Stimulated activated effector memory CD8-positive, alpha-beta T cell treated with anti-CD3 and anti-CD28 coated beads, Interleukin-12 subunit alpha, Interleukin-12 subunit beta, amount 100 ng/mL, for 72 hours (primary cell): ENCODE results near the gene PLCB3.
A peak's percentile ranks its signal among the peaks of the same experiment; 100 is the strongest.

Experiments
- ATAC-seq: fragments of 150-1000 bp; cut with Tn5 transposase; 2 replicates; pipeline ENCODE4 v1.10.0; 2021
- DNase-seq, 2 donors: peaks; one replicate each; pipeline ENCODE4 v3.0.0; 2021 to 2022; ENCODE audit warnings: low spot score in 2 of 2
- H3K27ac Mint-ChIP-seq: one replicate; pipeline ENCODE4 v1.8.0; 2022; ENCODE audit warnings: mild to moderate bottlenecking, mixed read lengths
- H3K36me3 Mint-ChIP-seq: one replicate; pipeline ENCODE4 v1.8.0; 2022; ENCODE audit warnings: mild to moderate bottlenecking, mixed read lengths
- H3K4me1 Mint-ChIP-seq: one replicate; pipeline ENCODE4 v1.8.0; 2022; ENCODE audit warnings: mixed read lengths
- H3K4me3 Mint-ChIP-seq: one replicate; pipeline ENCODE4 v1.8.0; 2022; ENCODE audit warnings: mild to moderate bottlenecking, mixed read lengths
- H3K9me3 Mint-ChIP-seq: one replicate; pipeline ENCODE4 v1.8.0; 2022; ENCODE audit warnings: mixed read lengths

PLCB3 gene

DNA sequence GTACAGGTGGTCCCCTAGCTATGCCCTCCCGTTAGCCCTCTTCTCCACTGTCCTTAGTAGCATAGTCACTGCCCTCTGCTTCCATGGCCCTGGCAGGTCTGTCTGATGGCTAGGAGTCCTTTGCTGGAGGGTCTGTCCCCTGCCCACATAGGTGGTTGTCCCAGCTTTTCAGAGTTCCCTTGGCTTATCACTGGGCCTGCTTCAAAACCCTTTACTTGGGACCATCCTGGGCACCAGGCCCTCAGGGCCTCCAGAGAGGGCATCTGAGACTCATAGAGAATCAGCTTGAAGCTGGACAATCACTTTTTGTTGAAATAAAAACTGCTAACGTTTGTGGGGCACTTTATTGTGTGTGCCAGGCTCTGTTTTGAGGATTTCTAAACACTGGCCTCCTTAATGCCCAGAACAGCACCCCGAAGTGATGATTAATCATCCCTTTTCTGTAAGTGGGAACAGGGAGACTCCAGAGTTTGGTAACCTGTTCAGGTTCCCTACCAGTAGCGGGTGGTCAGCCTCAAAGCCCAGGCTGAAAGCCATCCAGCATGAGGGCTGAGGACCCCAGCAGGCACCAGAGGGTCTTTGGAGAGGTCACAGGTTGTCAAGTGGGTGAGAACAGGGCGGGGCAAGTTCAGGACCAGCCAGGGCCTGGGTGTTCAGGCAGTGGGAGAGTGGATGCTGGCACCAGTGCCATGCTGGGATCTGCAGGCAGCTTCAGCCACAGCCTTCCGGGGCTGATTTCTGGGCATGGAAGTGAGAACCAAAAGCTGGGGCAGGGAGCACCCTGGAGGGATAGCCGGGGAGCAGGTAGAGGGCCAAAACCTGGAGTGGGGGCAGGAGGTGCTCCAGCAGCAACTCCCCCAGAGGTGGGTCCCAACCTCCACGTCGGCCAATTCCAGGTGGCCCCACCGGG, 39.3 kb downstream of the PLCB3 start:
- Mint-ChIP-seq H3K36me3 (peaks cover 14% of the 10 kb centered on the region), H3K27ac (no peak overlapping the region), H3K4me3 (peak overlapping the region; percentile 71), H3K4me1 (peaks cover 21% of the 10 kb centered on the region), H3K9me3 (no peaks in the 10 kb centered on the region)
- DNase-seq, result no peak
- no peak for ATAC-seq

DNA sequence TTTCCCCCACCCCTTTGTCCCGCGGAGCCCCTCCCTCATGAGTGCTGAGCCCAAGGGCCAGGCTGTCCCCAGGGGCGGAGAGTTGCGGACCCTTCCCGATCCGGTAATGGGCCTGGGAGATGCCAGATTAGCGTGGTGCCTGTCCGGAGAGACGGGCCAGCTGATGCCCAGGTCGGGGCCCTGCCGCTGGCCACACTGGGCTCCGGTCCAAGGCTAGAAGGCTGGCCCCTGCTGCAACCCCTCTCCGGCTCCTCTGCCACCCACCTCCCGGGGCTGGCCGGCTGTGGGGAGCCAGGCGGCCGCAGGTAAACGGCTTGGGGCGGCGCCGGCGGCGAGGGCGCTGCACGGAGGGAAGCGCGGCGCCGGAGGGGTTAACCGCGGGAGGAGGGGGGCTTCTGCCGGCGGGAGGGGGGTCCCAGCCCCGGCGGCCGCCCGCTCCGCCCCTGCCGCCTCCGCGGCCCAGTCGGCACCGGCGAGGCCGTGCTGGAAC, 40.0 kb downstream of the PLCB3 start, which contains the start of gene KCNK4:
Gene KCNK4 (plus strand): TSS at position 41 of the 490 bp plus-strand sequence. CDS start 1,717 bp downstream, outside the sequence.
- DNase-seq (no peak), ATAC-seq (no peak)
- H3K36me3 Mint-ChIP-seq, result peaks cover 11% of the 10 kb centered on the region
- peak within 1 kb of the TSS; percentile 71 for H3K4me3 Mint-ChIP-seq
- peaks cover 19% of the 10 kb centered on the region for H3K4me1 Mint-ChIP-seq
- H3K9me3 Mint-ChIP-seq, result no peaks in the 10 kb centered on the region
- H3K27ac Mint-ChIP-seq, result no peak within 1 kb of the TSS

DNA sequence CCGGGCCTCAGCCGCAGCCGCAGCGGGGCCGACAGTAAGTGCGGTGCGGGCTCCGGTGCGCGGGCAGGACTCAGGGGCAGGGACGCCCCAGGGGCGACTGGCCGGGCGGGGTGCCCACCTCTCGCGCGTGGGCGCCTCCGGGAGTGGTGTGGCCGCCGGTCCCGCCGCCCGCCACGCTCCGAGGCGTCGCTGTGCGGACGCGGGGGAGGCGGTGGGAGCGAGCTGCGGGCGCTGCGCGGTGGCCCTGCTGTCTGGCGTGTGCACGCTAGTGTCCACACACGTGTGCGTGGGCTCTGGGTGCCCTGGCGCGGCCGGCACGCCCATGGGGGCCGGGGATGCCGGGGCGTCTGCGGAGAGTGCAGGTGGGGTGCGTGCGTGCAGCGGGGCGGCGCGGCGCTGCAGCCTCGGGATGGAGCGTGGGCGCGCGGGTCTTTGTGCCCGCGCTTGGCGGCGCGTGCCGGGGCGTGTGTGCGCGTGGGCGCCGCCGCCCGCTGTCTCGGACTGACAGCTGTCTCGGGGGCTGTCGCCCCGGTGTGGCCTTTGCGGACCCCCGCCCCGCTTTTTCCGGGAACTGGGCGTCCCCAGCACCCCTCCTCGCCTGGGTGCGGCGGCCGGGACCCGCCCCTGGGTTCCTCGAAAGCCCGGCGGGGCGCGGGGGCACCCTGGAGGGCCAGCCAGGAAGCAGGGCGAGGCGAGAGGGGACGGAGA, 40.6 kb downstream of the PLCB3 start:
- DNase-seq, result no peak
- peaks cover 6% of the 10 kb centered on the region for H3K36me3 Mint-ChIP-seq
- H3K27ac Mint-ChIP-seq, result no peak overlapping the region
- peak; percentile 44 for ATAC-seq
- H3K4me3 Mint-ChIP-seq, result peak overlapping the region; percentile 64
- no peaks in the 10 kb centered on the region for H3K9me3 Mint-ChIP-seq
- peaks cover 13% of the 10 kb centered on the region for H3K4me1 Mint-ChIP-seq

DNA sequence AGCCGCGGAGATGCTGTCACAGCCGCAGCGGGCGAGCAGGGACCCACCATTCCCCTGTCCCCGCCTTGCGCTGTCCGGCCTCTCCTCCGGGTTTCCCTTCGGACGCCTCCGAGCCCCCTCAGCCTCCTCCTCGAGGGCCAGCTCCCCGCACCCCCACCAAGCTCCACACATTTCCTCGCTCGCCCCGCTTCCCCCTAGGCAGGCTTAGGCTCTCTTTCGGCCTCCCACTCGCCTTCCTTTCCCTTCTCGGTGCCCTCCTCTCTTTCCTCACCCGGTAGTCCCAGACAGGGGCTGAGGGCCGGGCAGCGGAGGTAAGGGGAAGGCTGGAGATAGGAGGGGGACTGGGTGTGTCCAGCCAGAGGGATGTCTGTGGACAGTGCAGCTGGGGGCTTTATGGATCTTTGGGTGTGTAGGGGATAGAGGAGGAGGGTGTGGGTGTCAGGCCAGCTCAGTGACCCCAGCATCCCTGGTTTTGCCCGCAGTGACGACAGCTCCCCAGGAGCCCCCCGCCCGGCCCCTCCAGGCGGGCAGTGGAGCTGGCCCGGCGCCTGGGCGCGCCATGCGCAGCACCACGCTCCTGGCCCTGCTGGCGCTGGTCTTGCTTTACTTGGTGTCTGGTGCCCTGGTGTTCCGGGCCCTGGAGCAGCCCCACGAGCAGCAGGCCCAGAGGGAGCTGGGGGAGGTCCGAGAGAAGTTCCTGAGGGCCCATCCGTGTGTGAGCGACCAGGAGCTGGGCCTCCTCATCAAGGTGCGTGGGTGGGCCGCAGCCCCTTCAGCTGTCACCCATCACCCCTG, 41.3 kb downstream of the PLCB3 start:
- DNase-seq, result no peak
- Mint-ChIP-seq H3K27ac (no peak overlapping the region), H3K4me3 (peak overlapping the region; percentile 64)

DNA sequence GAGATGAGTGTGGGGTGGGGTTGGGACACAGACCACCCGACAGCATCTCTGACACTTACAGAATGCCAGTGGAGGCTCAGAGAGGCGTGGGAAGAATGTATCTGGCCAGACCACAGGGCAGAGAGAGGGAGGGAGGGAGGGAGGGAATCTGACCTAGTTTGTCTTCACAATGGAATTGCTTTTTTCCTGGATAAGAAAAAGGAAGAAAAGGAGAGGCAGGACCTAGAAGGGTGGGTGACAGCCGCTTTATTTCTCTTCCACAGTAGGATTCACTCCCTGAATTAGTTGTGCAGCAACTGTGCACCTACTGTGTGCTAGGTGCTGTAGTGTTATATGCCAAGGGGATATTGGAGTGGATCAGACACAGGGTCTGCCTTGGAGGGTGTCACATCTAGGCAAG, 43.4 kb downstream of the PLCB3 start:
- H3K4me1 Mint-ChIP-seq, result peaks cover 26% of the 10 kb centered on the region
- no peak overlapping the region for H3K27ac Mint-ChIP-seq
- no peaks in the 10 kb centered on the region for H3K9me3 Mint-ChIP-seq
- peaks cover 5% of the 10 kb centered on the region for H3K36me3 Mint-ChIP-seq
- DNase-seq, result no peak
- H3K4me3 Mint-ChIP-seq, result no peak overlapping the region
- no peak for ATAC-seq

More for the DNA sequence above, 41.3 kb downstream of the PLCB3 start:
- Mint-ChIP-seq H3K36me3 (peaks cover 5% of the 10 kb centered on the region), H3K4me1 (peaks cover 16% of the 10 kb centered on the region), H3K9me3 (no peaks in the 10 kb centered on the region)
- peak; percentile 9 for ATAC-seq

DNA sequence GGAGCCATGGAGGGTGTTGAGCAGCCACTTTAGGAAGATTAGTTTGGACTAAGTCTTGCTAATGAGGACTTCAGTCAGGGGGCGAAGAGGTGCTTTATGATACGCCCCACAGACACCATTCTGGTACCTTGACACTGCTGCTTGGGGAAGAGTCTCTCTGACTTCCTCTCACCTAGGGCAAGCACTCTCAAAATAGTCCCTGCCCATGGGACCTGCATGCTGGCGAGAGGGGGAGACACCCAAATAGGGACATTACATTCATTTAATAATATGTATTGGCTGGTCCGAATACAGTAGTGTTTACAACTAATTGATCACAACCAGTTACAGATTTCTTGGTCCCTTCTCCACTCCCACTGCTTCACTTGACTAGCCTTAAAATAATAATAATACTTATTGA, 44.4 kb downstream of the PLCB3 start:
- Mint-ChIP-seq H3K4me3 (no peak overlapping the region), H3K36me3 (peaks cover 2% of the 10 kb centered on the region), H3K27ac (no peak overlapping the region), H3K9me3 (no peaks in the 10 kb centered on the region), H3K4me1 (peaks cover 33% of the 10 kb centered on the region)
- ATAC-seq, result no peak
- no peak for DNase-seq

DNA sequence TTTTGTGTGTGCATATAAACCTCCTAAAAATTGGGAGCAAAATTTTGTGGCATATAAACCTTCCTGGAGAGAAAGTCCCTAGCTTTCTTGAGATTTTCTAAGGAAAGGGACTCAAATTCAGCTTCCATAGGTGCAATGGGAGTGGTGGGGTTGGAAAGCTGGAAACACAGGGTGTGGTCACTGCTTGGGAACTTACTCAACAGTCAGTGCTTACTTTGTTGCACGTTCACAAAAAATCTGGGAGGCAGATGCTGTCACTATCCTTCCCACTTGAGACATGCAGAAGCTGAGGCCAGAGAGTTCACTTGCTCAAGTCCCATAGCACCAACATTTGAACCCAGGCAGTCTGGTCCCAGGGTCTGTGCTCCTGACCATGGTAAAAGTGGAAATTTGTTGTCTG, 44.9 kb downstream of the PLCB3 start:
- Mint-ChIP-seq H3K4me3 (no peak overlapping the region), H3K4me1 (peaks cover 32% of the 10 kb centered on the region)

DNA sequence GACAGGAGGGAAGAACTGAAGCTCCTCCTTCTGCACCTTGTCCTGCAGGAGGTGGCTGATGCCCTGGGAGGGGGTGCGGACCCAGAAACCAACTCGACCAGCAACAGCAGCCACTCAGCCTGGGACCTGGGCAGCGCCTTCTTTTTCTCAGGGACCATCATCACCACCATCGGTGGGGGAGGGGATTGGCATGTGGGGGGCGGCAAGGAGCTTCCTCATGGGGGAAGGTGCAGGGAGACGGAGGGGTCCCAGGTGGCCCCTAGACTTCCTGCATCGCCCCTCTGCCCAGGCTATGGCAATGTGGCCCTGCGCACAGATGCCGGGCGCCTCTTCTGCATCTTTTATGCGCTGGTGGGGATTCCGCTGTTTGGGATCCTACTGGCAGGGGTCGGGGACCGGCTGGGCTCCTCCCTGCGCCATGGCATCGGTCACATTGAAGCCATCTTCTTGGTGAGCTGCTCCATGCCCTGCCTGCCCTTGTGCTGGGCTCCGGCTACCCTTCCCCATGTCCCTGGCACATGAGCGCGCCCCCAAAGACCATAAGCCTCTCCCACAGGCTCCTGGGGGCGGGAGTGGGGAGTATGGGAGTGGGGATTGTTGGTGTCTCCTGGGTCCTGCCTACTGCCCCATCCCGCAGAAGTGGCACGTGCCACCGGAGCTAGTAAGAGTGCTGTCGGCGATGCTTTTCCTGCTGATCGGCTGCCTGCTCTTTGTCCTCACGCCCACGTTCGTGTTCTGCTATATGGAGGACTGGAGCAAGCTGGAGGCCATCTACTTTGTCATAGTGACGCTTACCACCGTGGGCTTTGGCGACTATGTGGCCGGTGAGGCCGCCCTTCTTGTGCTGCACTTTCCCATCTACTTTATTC, 45.7 kb downstream of the PLCB3 start:
- ATAC-seq, result no peak
- Mint-ChIP-seq H3K36me3 (no peaks in the 10 kb centered on the region), H3K9me3 (no peaks in the 10 kb centered on the region), H3K4me1 (peaks cover 32% of the 10 kb centered on the region), H3K4me3 (no peak overlapping the region), H3K27ac (no peak overlapping the region)
- DNase-seq, result no peak

More for the DNA sequence above, 44.9 kb downstream of the PLCB3 start:
- DNase-seq (no peak), ATAC-seq (no peak)
- no peaks in the 10 kb centered on the region for H3K36me3 Mint-ChIP-seq
- H3K27ac Mint-ChIP-seq, result no peak overlapping the region
- no peaks in the 10 kb centered on the region for H3K9me3 Mint-ChIP-seq

DNA sequence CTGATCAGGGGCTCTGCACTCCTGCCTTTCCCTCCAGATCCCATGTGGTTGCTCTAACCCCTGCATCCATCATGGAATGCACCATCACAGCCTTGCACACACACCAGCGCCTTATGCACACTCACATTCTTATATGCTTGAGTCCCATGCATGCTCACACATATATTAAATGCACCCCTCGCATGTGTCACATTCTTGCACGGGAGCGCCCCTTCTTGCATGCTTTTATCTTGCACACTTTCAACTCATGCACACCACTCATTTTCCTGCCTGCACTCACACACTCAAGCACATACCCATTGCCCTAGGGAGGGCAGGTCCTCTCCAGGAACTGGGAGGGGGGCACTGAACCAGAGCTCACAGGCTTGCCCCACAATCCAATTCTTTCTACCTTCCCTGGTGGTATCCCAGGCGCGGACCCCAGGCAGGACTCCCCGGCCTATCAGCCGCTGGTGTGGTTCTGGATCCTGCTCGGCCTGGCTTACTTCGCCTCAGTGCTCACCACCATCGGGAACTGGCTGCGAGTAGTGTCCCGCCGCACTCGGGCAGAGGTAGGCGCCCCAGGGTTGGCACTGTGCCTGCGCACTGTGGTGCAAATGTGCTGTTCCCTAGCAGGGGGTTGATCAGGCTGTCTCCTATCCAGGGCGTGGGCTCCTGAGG, 46.5 kb downstream of the PLCB3 start:
- H3K36me3 Mint-ChIP-seq, result no peaks in the 10 kb centered on the region
- no peak overlapping the region for H3K27ac Mint-ChIP-seq
- H3K4me1 Mint-ChIP-seq, result peaks cover 27% of the 10 kb centered on the region
- H3K4me3 Mint-ChIP-seq, result no peak overlapping the region
- no peaks in the 10 kb centered on the region for H3K9me3 Mint-ChIP-seq
- DNase-seq (no peak), ATAC-seq (no peak)

DNA sequence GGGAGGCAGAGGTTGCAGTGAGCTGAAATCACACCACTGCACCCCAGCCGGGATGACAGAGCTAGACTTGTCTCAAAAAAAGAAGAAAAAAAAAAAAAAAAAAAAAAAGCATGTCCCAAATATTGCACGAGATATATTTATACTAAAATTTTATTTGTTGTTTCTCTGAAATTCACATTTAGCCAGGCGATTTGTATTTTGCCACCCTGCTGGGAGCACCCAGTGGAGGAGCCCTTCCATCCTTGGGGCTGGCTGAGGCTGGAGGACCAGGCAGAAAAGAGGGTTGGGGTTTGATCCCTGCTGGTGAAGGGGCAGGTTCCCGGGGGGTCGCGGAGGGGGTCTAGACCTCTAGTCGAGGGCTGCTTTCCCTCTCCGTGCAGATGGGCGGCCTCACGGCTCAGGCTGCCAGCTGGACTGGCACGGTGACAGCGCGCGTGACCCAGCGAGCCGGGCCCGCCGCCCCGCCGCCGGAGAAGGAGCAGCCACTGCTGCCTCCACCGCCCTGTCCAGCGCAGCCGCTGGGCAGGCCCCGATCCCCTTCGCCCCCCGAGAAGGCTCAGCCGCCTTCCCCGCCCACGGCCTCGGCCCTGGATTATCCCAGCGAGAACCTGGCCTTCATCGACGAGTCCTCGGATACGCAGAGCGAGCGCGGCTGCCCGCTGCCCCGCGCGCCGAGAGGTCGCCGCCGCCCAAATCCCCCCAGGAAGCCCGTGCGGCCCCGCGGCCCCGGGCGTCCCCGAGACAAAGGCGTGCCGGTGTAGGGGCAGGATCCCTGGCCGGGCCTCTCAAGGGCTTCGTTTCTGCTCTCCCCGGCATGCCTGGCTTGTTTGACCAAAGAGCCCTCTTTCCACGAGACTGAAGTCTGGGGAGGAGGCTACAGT, 47.9 kb downstream of the PLCB3 start:
- ATAC-seq, result no peak
- H3K36me3 Mint-ChIP-seq, result peaks cover 1% of the 10 kb centered on the region
- no peak for DNase-seq
- no peak overlapping the region for H3K27ac Mint-ChIP-seq
- H3K4me3 Mint-ChIP-seq, result peak overlapping the region; percentile 75
- peaks cover 31% of the 10 kb centered on the region for H3K4me1 Mint-ChIP-seq
- no peaks in the 10 kb centered on the region for H3K9me3 Mint-ChIP-seq

DNA sequence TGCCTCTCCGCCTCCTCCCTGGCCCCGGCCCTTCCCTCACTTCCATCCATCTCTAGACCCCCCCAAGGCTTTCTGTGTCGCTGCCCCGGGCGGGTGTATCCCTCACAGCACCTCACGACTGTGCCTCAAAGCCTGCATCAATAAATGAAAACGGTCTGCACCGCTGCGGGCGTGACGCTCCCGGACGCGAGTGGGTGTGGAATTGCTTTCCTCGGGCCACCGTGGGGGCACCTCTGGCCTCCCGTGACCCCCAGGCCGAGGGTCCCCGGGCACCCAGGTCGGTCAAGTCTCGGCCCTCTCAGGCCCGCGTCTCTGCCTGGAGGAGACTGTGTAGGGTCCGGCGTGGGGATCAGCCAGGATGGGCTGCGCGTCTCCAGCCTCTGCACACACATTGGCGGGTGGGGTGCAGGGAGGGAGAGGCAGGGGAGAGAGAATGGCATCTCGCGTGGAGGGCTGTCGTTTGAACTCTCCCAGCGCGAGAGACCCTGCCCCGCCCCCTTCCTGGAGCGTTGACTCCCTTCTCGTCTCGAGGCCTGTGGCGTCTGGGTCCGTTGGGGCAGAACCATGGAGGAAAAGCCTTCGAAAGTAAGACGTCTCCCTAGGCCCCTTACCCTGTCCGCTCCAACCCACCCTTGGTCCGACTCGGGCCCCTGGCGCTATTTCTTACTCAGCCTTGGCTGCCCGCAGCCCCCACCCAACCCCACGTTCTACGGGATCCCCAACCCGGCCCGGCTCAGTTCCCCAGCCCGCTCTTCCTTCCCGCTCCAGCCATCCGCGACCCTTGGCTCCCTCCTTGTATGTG, 48.7 kb downstream of the PLCB3 start, which contains the start of gene CATSPERZ:
Gene CATSPERZ (plus strand): TSS at position 512 of the 802 bp plus-strand sequence. CDS start 53 bp downstream, at position 565.
- H3K9me3 Mint-ChIP-seq, result no peaks in the 10 kb centered on the region
- H3K36me3 Mint-ChIP-seq, result peaks cover 9% of the 10 kb centered on the region
- no peak for DNase-seq
- H3K4me1 Mint-ChIP-seq, result peaks cover 35% of the 10 kb centered on the region
- no peak within 1 kb of the TSS for H3K27ac Mint-ChIP-seq
- peak within 1 kb of the TSS; percentile 75 for H3K4me3 Mint-ChIP-seq
- ATAC-seq, result no peak
